CD4-positive, CD25-positive, alpha-beta regulatory T cell (primary cell): ENCODE results near the gene BCKDK. TPM values are rescaled to one million over a fixed set of nuclear protein-coding genes. Genes with fewer than 3 reads are reported as not detected.
A peak's percentile ranks its signal among the peaks of the same experiment; 100 is the strongest.

ENCODE experiments used
- ATAC-seq, 2 donors: fragments of 150-1000 bp; cut with Tn5 transposase; one replicate each; pipeline ENCODE4 v1.10.0; 2021; ENCODE audit warnings: low read depth in 2 of 2, moderate number of reproducible peaks in 2 of 2, moderate library complexity in 1 of 2
- DNase-seq, 3 donors: peaks; one replicate each; pipeline versions ENCODE4 v3.0.0 to v3.0.0-alpha.2; 2012 to 2022; ENCODE audit warnings: mixed read lengths in 1 of 3
- H3K27ac ChIP-seq: one replicate; pipeline ENCODE4 v1.7.0; 2013; ENCODE audit warnings: mild to moderate bottlenecking, low read length; ENCODE audit not compliant: insufficient read depth, poor library complexity, severe bottlenecking
- H3K27me3 ChIP-seq: one replicate; pipeline ENCODE4 v1.7.0; 2013; ENCODE audit warnings: low read length; ENCODE audit not compliant: control insufficient read depth, insufficient read depth
- H3K36me3 ChIP-seq: one replicate; pipeline ENCODE4 v1.7.0; 2013; ENCODE audit warnings: mild to moderate bottlenecking, low read length, moderate library complexity; ENCODE audit not compliant: control insufficient read depth, insufficient read depth
- H3K4me1 ChIP-seq: 2 replicates; pipeline ENCODE4 v1.7.0; 2013; ENCODE audit warnings: mild to moderate bottlenecking, low read length; ENCODE audit not compliant: insufficient read depth, control insufficient read depth, poor library complexity, severe bottlenecking
- H3K4me3 ChIP-seq: one replicate; pipeline ENCODE4 v1.7.0; 2013; ENCODE audit warnings: low read depth, mild to moderate bottlenecking, low read length, moderate library complexity
- H3K9me3 ChIP-seq, 2 experiments: 1 replicate in 1 of 2; 2 replicates in 1 of 2; pipeline ENCODE4 v1.7.0; 2013; ENCODE audit warnings: low read length in 2 of 2, mild to moderate bottlenecking in 1 of 2, moderate library complexity in 1 of 2; ENCODE audit not compliant: control insufficient read depth in 2 of 2
- H3K27ac Mint-ChIP-seq, 3 donors: one replicate each; pipeline ENCODE4 v1.8.0; 2020 to 2022; ENCODE audit warnings: mild to moderate bottlenecking in 3 of 3, mixed read lengths in 3 of 3, moderate library complexity in 2 of 3
- H3K27me3 Mint-ChIP-seq: one replicate; pipeline ENCODE4 v1.8.0; 2022; ENCODE audit warnings: mild to moderate bottlenecking, mixed read lengths
- H3K36me3 Mint-ChIP-seq: one replicate; pipeline ENCODE4 v1.8.0; 2020; ENCODE audit warnings: mixed read lengths
- H3K4me1 Mint-ChIP-seq, 4 donors: one replicate each; pipeline ENCODE4 v1.8.0; 2020 to 2022; ENCODE audit warnings: mixed read lengths in 4 of 4, mild to moderate bottlenecking in 1 of 4
- H3K4me3 Mint-ChIP-seq, 4 donors: one replicate each; pipeline ENCODE4 v1.8.0; 2020 to 2022; ENCODE audit warnings: mild to moderate bottlenecking in 4 of 4, mixed read lengths in 4 of 4, moderate library complexity in 3 of 4
- H3K9me3 Mint-ChIP-seq, 7 donors: one replicate each; pipeline ENCODE4 v1.8.0; 2020 to 2022; ENCODE audit warnings: mixed read lengths in 7 of 7, mild to moderate bottlenecking in 3 of 7, moderate library complexity in 2 of 7
- polyA plus RNA-seq, 4 donors: library from polyadenylated mRNA; unstranded; fragments of 300-500 nt; fragmentation: Illumina TruSeq; gene quantifications; one replicate each; pipeline ENCODE4 v1.2.3, GENCODE V29; 2021
- total RNA-seq: library from RNA; stranded (reverse); gene quantifications from one replicate; pipeline ENCODE4 v1.2.3, GENCODE V29; 2022

The BCKDK gene
- total and polyA plus RNA-seq, 5 donors from 2014 or later = 8.2 to 24.7 (median 23.3) TPM

GRCh38 chr16:31131841-31132271, 23.7 kb downstream of the BCKDK start:
- Histone ChIP-seq H3K4me1 (no peaks in the 10 kb centered on the region), H3K36me3 (peaks cover 45% of the 10 kb centered on the region), H3K9me3 (no peaks in the 10 kb centered on the region), H3K4me3 (no peak overlapping the region), H3K27ac (no peak overlapping the region), H3K27me3 (no peaks in the 10 kb centered on the region)
- H3K4me1 Mint-ChIP-seq = peaks cover 0 to 5% (median 2%) of the 10 kb centered on the region in 4 donors
- no peak overlapping the region for H3K27ac Mint-ChIP-seq
- ATAC-seq (no peak), DNase-seq (no peak)
- no peaks in the 10 kb centered on the region for H3K27me3 Mint-ChIP-seq
- H3K36me3 Mint-ChIP-seq = peaks cover 12% of the 10 kb centered on the region
- peak overlapping the region in 1 of 4 donors; percentile 73 for H3K4me3 Mint-ChIP-seq
- peaks cover 0 to 1% (median 0%) of the 10 kb centered on the region in 7 donors for H3K9me3 Mint-ChIP-seq

GRCh38 chr16:31132303-31132979, 24.3 kb downstream of the BCKDK start:
- Mint-ChIP-seq H3K36me3 (peaks cover 12% of the 10 kb centered on the region), H3K27ac (peak overlapping the region in 2 of 3 donors; percentile 47 to 58)
- no peak for ATAC-seq

GRCh38 chr16:31133046-31133501, 24.9 kb downstream of the BCKDK start:
- Mint-ChIP-seq H3K4me1 (peaks cover 0 to 5% (median under 1%) of the 10 kb centered on the region in 4 donors), H3K27me3 (no peaks in the 10 kb centered on the region), H3K36me3 (peaks cover 6% of the 10 kb centered on the region), H3K9me3 (peaks cover 0 to 1% (median 0%) of the 10 kb centered on the region in 7 donors), H3K27ac (peak overlapping the region in 2 of 3 donors; percentile 47 to 58), H3K4me3 (no peak overlapping the region)
- no peak for ATAC-seq
- Histone ChIP-seq H3K27me3 (no peaks in the 10 kb centered on the region), H3K9me3 (no peaks in the 10 kb centered on the region), H3K4me3 (no peak overlapping the region), H3K36me3 (peaks cover 33% of the 10 kb centered on the region), H3K27ac (no peak overlapping the region), H3K4me1 (no peaks in the 10 kb centered on the region)
- DNase-seq = no peak

More at GRCh38 chr16:31132303-31132979, 24.3 kb downstream of the BCKDK start:
- Histone ChIP-seq H3K4me1 (no peaks in the 10 kb centered on the region), H3K27me3 (no peaks in the 10 kb centered on the region), H3K27ac (no peak overlapping the region), H3K36me3 (peaks cover 40% of the 10 kb centered on the region), H3K9me3 (no peaks in the 10 kb centered on the region), H3K4me3 (no peak overlapping the region)
- DNase-seq = no peak
- H3K9me3 Mint-ChIP-seq = peaks cover 0 to 1% (median 0%) of the 10 kb centered on the region in 7 donors
- peak overlapping the region in 1 of 4 donors; percentile 73 for H3K4me3 Mint-ChIP-seq
- peaks cover 0 to 5% (median 2%) of the 10 kb centered on the region in 4 donors for H3K4me1 Mint-ChIP-seq
- no peaks in the 10 kb centered on the region for H3K27me3 Mint-ChIP-seq

- DNase-seq (no peak), ATAC-seq (no peak)
- Mint-ChIP-seq H3K4me3 (no peak overlapping the region), H3K36me3 (peaks cover 6% of the 10 kb centered on the region), H3K4me1 (peaks cover 0 to 4% (median 0%) of the 10 kb centered on the region in 4 donors), H3K27me3 (no peaks in the 10 kb centered on the region), H3K27ac (no peak overlapping the region), H3K9me3 (peaks cover 0 to 1% (median 0%) of the 10 kb centered on the region in 7 donors)
- no peaks in the 10 kb centered on the region for H3K4me1 ChIP-seq
- H3K4me3 ChIP-seq = no peak overlapping the region
- H3K27ac ChIP-seq = no peak overlapping the region
- no peaks in the 10 kb centered on the region for H3K27me3 ChIP-seq
- H3K36me3 ChIP-seq = peaks cover 26% of the 10 kb centered on the region
- H3K9me3 ChIP-seq = no peaks in the 10 kb centered on the region
These were observed 25.9 kb downstream of the BCKDK start for GRCh38 chr16:31134091-31134571.

GRCh38 chr16:31134625-31135534, 26.7 kb downstream of the BCKDK start:
- H3K9me3 Mint-ChIP-seq = peaks cover 0 to 1% (median 0%) of the 10 kb centered on the region in 7 donors

GRCh38 chr16:31135535-31136286, 27.5 kb downstream of the BCKDK start, which contains the start of gene PRSS8:
Gene PRSS8 (minus strand): TSS chr16:31135727. CDS start chr16:31135498, 229 bp downstream.
- DNase-seq (no peak), ATAC-seq (no peak)
- Histone ChIP-seq H3K4me3 (no peak within 1 kb of the TSS), H3K27ac (no peak within 1 kb of the TSS), H3K27me3 (no peaks in the 10 kb centered on the region), H3K4me1 (no peaks in the 10 kb centered on the region), H3K36me3 (peaks cover 14% of the 10 kb centered on the region), H3K9me3 (no peaks in the 10 kb centered on the region)
- H3K4me1 Mint-ChIP-seq = peaks cover 0 to 4% (median 0%) of the 10 kb centered on the region in 4 donors
- H3K4me3 Mint-ChIP-seq = no peak within 1 kb of the TSS
- H3K27ac Mint-ChIP-seq = peak within 1 kb of the TSS in 2 of 3 donors; percentile 12 to 73
- no peaks in the 10 kb centered on the region for H3K27me3 Mint-ChIP-seq
- peaks cover 0 to 1% (median 0%) of the 10 kb centered on the region in 7 donors for H3K9me3 Mint-ChIP-seq
- H3K36me3 Mint-ChIP-seq = peaks cover 3% of the 10 kb centered on the region

More at GRCh38 chr16:31134625-31135534, 26.7 kb downstream of the BCKDK start:
- Mint-ChIP-seq H3K4me3 (no peak overlapping the region), H3K36me3 (peaks cover 6% of the 10 kb centered on the region), H3K27me3 (no peaks in the 10 kb centered on the region), H3K27ac (no peak overlapping the region), H3K4me1 (peaks cover 0 to 4% (median 0%) of the 10 kb centered on the region in 4 donors)
- H3K4me3 ChIP-seq = no peak overlapping the region
- H3K9me3 ChIP-seq = no peaks in the 10 kb centered on the region
- no peak overlapping the region for H3K27ac ChIP-seq
- DNase-seq = no peak
- no peaks in the 10 kb centered on the region for H3K4me1 ChIP-seq
- peaks cover 19% of the 10 kb centered on the region for H3K36me3 ChIP-seq
- ATAC-seq = no peak
- no peaks in the 10 kb centered on the region for H3K27me3 ChIP-seq

GRCh38 chr16:31136287-31136662, 28.1 kb downstream of the BCKDK start:
- H3K27ac Mint-ChIP-seq = no peak overlapping the region
- DNase-seq = no peak
- no peak overlapping the region for H3K4me3 Mint-ChIP-seq
- Histone ChIP-seq H3K4me3 (no peak overlapping the region), H3K4me1 (no peaks in the 10 kb centered on the region), H3K27ac (no peak overlapping the region), H3K27me3 (no peaks in the 10 kb centered on the region), H3K9me3 (no peaks in the 10 kb centered on the region), H3K36me3 (peaks cover 11% of the 10 kb centered on the region)
- H3K4me1 Mint-ChIP-seq = peaks cover 0 to 4% (median 0%) of the 10 kb centered on the region in 4 donors
- peaks cover 3% of the 10 kb centered on the region for H3K36me3 Mint-ChIP-seq
- ATAC-seq = no peak
- no peaks in the 10 kb centered on the region for H3K27me3 Mint-ChIP-seq
- H3K9me3 Mint-ChIP-seq = peaks cover 0 to 1% (median 0%) of the 10 kb centered on the region in 7 donors
